Thyroid gland (tissue), 4 donors: Measurements from ENCODE around the gene PHYH.

Experiments used
- CTCF ChIP-seq, 6 experiments: fragments of 200-600 bp in 3 of 6; fragments of 450-650 bp in 3 of 6; sonication (generic) in 3 of 6; IDR thresholded peaks; one replicate each; pipeline ENCODE4 v1.5.1; 2016 to 2019; ENCODE audit warnings: antibody characterized with exemption in 6 of 6, mild to moderate bottlenecking in 2 of 6, inconsistent platforms in 1 of 6, moderate library complexity in 1 of 6
- POLR2A ChIP-seq, 2 donors: fragments of 450-650 bp; IDR thresholded peaks; one replicate each; pipeline ENCODE4 v1.6.1; 2017; ENCODE audit warnings: antibody characterized with exemption in 2 of 2, mild to moderate bottlenecking in 2 of 2, moderate library complexity in 1 of 2

GRCh38 chr10:13257621-13258140, 42.2 kb downstream of the PHYH start:
- TF ChIP-seq CTCF (IDR thresholded peaks at IDR 0.05) (no peak), POLR2A (IDR thresholded peaks at IDR 0.05) (no peak)
